PC-3 (cell line): ENCODE measurements around the gene SLC33A1. TPM values are rescaled to one million over a fixed set of nuclear protein-coding genes. Genes with fewer than 3 reads are reported as not detected.

Experiments used
- ATAC-seq: fragments of 200-7000 bp; cut with Tn5 transposase; 2 replicates; pipeline ENCODE4 v1.9.1; 2020; ENCODE audit warnings: mild to moderate bottlenecking, moderate library complexity
- BruUV-seq: library from RNA; stranded (reverse); fragments of 400-500 nt; replicated peaks from 2 replicates; lab custom pipeline; 2021; lab: Mats Ljungman, UMichigan
- CTCF ChIA-PET: fragments of 300-600 bp; sonication (Branson Sonifier 250); formaldehyde crosslinking; loops from one replicate; lab custom pipeline; 2022; ENCODE audit warnings: antibody characterized with exemption; lab: Charles Lee
- POLR2A ChIA-PET: fragments of 300-600 bp; sonication (Branson Sonifier 250); formaldehyde crosslinking; loops from one replicate; lab custom pipeline; 2022; ENCODE audit warnings: antibody characterized with exemption; ENCODE audit not compliant: unreplicated experiment; lab: Charles Lee
- DNase-seq: peaks from one replicate; pipeline ENCODE4 v3.0.0-alpha.2; 2015
- H2AFZ ChIP-seq: fragments of 300-600 bp; sonication (generic); 2 replicates; pipeline ENCODE4 v1.6.0; 2016; ENCODE audit warnings: antibody characterized with exemption, low read length
- H3F3A ChIP-seq: fragments of 300-600 bp; sonication (generic); one replicate; pipeline ENCODE4 v1.6.0; 2017; ENCODE audit warnings: antibody characterized with exemption, low read length, control low read depth, mild to moderate bottlenecking; ENCODE audit not compliant: unreplicated experiment
- H3K27ac ChIP-seq: fragments of 300-600 bp; sonication (generic); 2 replicates; pipeline ENCODE4 v1.5.1; 2016; ENCODE audit warnings: mild to moderate bottlenecking, low read length
- H3K27me3 ChIP-seq: fragments of 300-600 bp; sonication (generic); 2 replicates; pipeline ENCODE4 v1.6.1; 2016; ENCODE audit warnings: low read length, mixed read lengths
- H3K36me3 ChIP-seq: fragments of 300-600 bp; sonication (generic); 2 replicates; pipeline ENCODE4 v1.6.1; 2016; ENCODE audit warnings: low read depth, mixed run types, low read length, mixed read lengths
- H3K4me1 ChIP-seq: fragments of 300-600 bp; sonication (generic); 2 replicates; pipeline ENCODE4 v1.5.1; 2016; ENCODE audit warnings: low read length; ENCODE audit not compliant: insufficient read depth
- H3K4me2 ChIP-seq: fragments of 300-600 bp; sonication (generic); 2 replicates; pipeline ENCODE4 v1.6.0; 2016; ENCODE audit warnings: low read length
- H3K4me3 ChIP-seq: fragments of 300-600 bp; sonication (generic); 2 replicates; pipeline ENCODE4 v1.5.1; 2016; ENCODE audit warnings: mild to moderate bottlenecking, low read length, mixed read lengths
- H3K79me2 ChIP-seq: fragments of 300-600 bp; sonication (generic); 2 replicates; pipeline ENCODE4 v1.6.1; 2017; ENCODE audit warnings: low read length, mixed read lengths
- H3K9ac ChIP-seq: fragments of 300-600 bp; sonication (generic); 2 replicates; pipeline ENCODE4 v1.6.0; 2016; ENCODE audit warnings: mild to moderate bottlenecking, low read length
- H3K9me2 ChIP-seq: fragments of 300-600 bp; sonication (generic); replicated peaks from 2 replicates; pipeline ENCODE4 v1.6.1; 2016; ENCODE audit warnings: mixed run types, low read length, mixed read lengths
- H3K9me3 ChIP-seq: fragments of 300-600 bp; sonication (generic); 2 replicates; pipeline ENCODE4 v1.6.1; 2016; ENCODE audit warnings: low read length, mixed read lengths
- H4K20me1 ChIP-seq: fragments of 300-600 bp; sonication (generic); 2 replicates; pipeline ENCODE4 v1.6.1; 2016; ENCODE audit warnings: low read length, mixed read lengths
- CTCF ChIP-seq: fragments of 300-600 bp; sonication (generic); conservative IDR thresholded peaks from 2 replicates; pipeline ENCODE4 v1.5.1; 2017; ENCODE audit warnings: antibody characterized with exemption, low read depth, mild to moderate bottlenecking, low read length
- EZH2 ChIP-seq: fragments of 300-600 bp; sonication (generic); IDR thresholded peaks from one replicate; pipeline ENCODE4 v1.6.1; 2017; ENCODE audit warnings: antibody characterized with exemption, mild to moderate bottlenecking, low read length; ENCODE audit not compliant: unreplicated experiment
- EZH2phosphoT487 ChIP-seq: fragments of 300-600 bp; sonication (generic); IDR thresholded peaks from 2 replicates; pipeline ENCODE4 v1.6.1; 2018; ENCODE audit warnings: mild to moderate bottlenecking, antibody characterized with exemption, low read length, borderline replicate concordance
- intact Hi-C: fragments of 100-400 bp; cut with micrococcal nuclease; formaldehyde crosslinking; loops from 2 replicates; pipeline ENCODE4 v1.9.0; 2023
- total RNA-seq: library from RNA; depleted of rRNA; stranded (reverse); fragments of >200 nt; gene quantifications from 2 replicates; pipeline ENCODE4 v1.2.3, GENCODE V29; 2014

The SLC33A1 gene
- total RNA-seq, 1 experiment from 2014 or later: 32.9 TPM

- Histone ChIP-seq H3K4me2 (peak overlapping the region; percentile 84), H2AFZ (peak overlapping the region; percentile 85), H3K4me1 (peaks cover 14% of the 10 kb centered on the region), H3K36me3 (no peaks in the 10 kb centered on the region), H3F3A (no peaks in the 10 kb centered on the region), H4K20me1 (peaks cover 34% of the 10 kb centered on the region), H3K27me3 (no peaks in the 10 kb centered on the region), H3K27ac (peak overlapping the region; percentile 75), H3K9me3 (no peaks in the 10 kb centered on the region), H3K9me2 (no peaks in the 10 kb centered on the region), H3K79me2 (peaks cover 63% of the 10 kb centered on the region), H3K9ac (peak overlapping the region; percentile 97), H3K4me3 (peak overlapping the region; percentile 79)
- ATAC-seq (no peak), DNase-seq (no peak)
- intact Hi-C loops: loop anchor here (5.0 kb wide), 1 partner anchor 124 kb away; the partner anchor contains the start of gene PLCH1
- ChIA-PET CTCF (no interaction called here), POLR2A (no interaction called here)
- TF ChIP-seq EZH2 (no peak), EZH2phosphoT487 (no peak), CTCF (no peak)
- no TSS peak for BruUV-seq
These were observed 17.5 kb upstream of the SLC33A1 start for GRCh38 chr3:155871746-155872158.

GRCh38 chr3:155870945-155871745 lies 16.9 kb upstream of the SLC33A1 start:
- Histone ChIP-seq H3K4me2 (peak overlapping the region; percentile 84), H3K9ac (peak overlapping the region; percentile 97), H3K27ac (peak overlapping the region; percentile 75), H3K36me3 (no peaks in the 10 kb centered on the region), H2AFZ (peak overlapping the region; percentile 85), H4K20me1 (peaks cover 31% of the 10 kb centered on the region), H3K27me3 (no peaks in the 10 kb centered on the region), H3K4me3 (peak overlapping the region; percentile 79), H3K79me2 (peaks cover 56% of the 10 kb centered on the region), H3K9me3 (no peaks in the 10 kb centered on the region), H3K4me1 (peaks cover 14% of the 10 kb centered on the region), H3K9me2 (no peaks in the 10 kb centered on the region), H3F3A (no peaks in the 10 kb centered on the region)
- intact Hi-C loops: loop anchor here (1.0 to 5.0 kb wide), 2 partner anchors 17 to 124 kb away; partner anchors contain the start of genes PLCH1 and SLC33A1
- no TSS peak for BruUV-seq
- no peak for TF ChIP-seq EZH2
- no peak for TF ChIP-seq EZH2phosphoT487
- no peak for TF ChIP-seq CTCF
- ChIA-PET CTCF (no interaction called here), POLR2A (no interaction called here)
- ATAC-seq (peak; percentile 18), DNase-seq (peak; percentile 44)
